Stimulated activated CD8-positive, alpha-beta memory T cell treated with anti-CD3 and anti-CD28 coated beads, Interleukin-12 subunit alpha, Interleukin-12 subunit beta, amount 100 ng/mL, for 4 hours (primary cell): ENCODE results near the gene PPP2R3B.
"Not testable (repeated sequence)": the region's sequence is repeated elsewhere in the genome, so short reads cannot be mapped to it uniquely, and the experiment has no call there.

Experiments
- DNase-seq: peaks from one replicate; pipeline ENCODE4 v3.0.0-alpha.2; 2020; ENCODE audit warnings: low read depth

Gene PPP2R3B

GRCh38 chrX:353566-354535 lies 32.9 kb downstream of the PPP2R3B start:
- DNase-seq, result no peak

DNA sequence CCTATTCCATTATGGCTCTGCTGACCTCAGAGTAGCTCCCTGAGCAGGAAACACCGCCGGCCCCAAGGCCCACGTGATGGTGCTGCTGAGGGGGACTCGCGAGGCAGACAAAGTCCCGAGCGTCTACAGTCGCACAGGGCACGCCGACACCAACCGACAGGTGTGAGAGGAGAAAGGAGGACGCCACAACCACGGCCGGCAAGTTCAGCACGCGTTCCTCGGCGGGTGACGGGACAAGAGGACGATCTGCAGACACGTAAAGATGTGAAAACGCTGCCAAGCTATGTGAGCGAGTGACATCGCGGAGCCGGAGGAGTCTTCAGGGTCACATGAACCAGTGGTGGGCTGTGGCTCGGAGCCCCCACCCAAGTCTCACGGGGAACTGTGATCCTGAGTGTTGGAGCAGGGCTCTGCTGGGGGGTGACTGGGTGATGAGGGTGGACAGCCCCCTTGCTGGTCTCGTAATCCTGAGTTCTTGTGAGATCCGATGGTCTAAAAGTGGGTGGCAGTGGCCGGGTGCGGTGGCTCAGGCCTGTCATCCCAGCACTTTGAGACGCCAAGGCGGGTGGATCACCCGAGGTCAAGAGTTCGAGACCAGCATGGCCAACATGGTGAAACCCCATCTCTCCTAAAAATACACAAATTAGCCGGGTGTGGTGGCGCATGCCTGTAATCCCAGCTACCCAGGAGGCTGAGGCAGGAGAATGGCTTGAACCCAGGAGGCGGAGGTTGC lies 34.0 kb downstream of the PPP2R3B start:
- DNase-seq, result no peak

DNA sequence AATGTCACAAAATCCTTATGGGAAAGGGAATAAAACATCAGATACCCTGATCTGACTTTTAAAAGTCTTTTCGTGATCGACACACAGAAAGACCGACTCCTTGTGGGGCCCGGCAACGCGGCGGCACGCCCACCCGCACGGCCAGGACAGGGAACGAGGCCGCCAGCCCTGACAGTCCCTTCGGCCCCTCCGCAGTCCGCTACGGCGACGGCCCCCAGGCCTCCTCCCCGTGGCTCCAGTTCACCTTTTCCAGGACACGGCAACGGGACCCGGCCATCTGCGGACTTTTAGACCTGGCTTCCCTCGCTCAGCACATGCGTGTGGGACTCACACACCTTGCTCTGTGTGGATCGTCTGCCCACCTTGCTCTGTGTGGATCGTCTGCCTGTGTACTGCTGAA lies 34.5 kb downstream of the PPP2R3B start:
- no peak for DNase-seq

DNA sequence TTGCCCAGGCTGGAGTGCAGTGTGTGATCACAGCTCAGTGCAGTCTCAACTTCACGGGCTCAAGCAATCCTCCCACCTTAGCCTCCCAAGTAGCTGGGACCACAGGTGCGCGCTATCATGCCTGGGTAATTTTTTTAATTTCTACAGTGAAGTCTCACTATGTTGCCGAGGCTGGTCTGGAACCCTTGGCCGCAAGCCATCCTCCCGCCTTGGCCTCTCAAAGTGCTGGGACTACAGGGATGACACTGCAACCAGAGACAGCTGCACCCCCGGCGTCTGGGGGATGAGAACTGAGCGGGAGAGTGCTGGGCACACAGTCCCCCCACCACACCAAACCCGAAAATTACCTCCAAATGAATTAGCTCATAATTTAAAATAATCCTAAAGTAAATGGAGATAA lies 35.0 kb downstream of the PPP2R3B start:
- no peak for DNase-seq

DNA sequence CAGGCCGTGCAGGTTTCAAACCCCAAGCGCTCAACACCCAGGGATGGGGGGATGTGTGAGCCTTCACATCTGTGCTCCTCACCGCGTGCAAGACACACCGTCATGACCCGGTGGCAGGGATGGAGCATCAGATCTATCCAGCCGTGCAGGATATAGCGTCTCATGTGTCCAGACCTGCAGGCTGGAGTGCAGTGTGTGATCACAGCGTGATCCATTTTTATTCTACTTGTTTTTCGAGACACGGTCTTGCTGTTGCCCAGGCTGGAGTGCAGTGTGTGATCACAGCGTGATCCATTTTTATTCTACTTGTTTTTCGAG lies 35.4 kb downstream of the PPP2R3B start:
- DNase-seq, result not testable (repeated sequence)

DNA sequence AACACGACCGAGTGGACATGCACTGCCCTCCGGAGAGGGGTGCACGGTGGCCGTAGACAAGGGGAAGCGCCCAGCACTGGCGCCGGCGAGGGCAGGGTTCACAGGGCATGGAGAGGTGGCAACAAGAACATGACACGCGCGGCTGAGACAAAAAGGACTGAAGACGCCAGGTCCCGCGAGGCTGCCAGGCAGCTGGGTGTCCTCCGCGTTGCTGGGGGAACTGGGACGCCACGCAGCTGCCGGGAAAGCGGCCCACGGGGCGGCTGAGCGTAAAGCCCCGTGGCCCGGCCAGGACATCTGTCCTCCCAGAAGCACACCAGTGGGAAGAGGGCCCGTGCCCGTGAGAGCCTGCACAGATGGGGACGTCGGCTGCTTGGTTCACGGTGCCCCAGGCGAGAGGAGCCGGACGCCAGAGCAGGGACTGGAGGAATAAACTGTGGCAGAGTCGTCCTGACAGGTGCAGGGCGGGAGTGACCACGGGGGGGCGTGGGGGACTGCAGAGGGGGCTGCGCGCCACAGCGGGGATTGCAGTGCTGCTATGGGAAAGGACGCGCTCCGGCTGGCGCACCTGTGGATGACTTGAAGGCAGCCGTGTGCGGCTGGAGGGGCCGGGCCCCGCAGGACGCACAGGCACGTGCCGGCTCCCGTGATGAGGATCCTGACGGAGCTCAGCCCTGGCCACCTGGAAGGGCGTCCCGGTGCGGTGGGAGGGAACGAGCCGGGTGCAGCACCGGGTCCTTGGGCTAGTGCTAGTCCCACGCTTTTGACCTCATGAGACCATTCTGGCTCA lies 36.0 kb downstream of the PPP2R3B start:
- no peak for DNase-seq

DNA sequence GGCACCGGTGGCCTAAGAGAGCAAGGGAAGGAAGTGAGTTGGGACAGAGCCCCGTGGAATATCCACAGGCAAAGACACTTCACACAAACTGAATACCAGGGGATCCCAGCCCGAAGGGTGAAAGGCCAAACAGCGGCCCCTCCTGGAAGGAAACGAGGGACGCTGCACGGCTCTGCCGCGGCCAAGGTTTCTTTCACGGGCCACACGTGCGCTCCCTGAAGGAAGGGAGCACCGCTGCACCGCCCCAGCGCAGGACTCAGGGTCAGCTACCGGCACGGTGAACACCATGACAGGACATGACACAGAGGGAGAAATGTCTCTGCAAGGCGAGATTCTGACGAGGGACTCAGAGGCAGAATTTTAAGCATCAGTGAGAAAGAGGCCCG lies 36.6 kb downstream of the PPP2R3B start:
- no peak for DNase-seq

GRCh38 chrX:349702-350101 lies 37.0 kb downstream of the PPP2R3B start:
- no peak for DNase-seq

- no peak for DNase-seq
Observed at GRCh38 chrX:349196-349595, 37.5 kb downstream of the PPP2R3B start.

DNA sequence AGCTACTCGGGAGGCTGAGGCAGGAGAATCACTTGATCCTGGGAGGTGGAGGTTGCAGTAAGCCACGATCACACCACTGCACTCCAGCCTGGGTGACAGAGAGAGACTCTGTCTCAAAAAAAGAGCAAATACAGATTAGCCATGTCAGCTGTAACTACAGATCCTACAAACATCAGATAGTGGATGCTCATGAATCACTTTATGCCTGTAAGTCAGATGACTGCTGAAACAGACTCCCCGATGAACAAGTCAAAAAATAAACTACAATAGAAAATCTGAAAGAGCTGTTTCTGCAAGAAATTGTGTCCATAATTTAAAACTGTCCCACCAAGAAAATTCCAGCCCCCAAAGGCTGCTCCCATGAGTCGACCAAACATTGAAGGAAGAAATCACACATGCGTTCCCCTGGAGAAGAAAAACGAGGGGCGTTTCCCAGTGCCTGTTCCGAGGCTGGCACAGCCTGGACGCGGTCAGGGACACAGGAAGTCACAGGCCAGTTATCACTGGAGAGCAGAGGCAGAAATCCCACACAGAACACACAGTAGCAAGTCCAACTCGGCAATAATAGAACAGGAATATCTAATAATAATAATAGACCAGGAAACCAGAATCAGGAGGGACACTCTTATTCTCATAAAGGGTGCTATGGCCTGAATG lies 38.1 kb downstream of the PPP2R3B start:
- DNase-seq, result no peak

DNA sequence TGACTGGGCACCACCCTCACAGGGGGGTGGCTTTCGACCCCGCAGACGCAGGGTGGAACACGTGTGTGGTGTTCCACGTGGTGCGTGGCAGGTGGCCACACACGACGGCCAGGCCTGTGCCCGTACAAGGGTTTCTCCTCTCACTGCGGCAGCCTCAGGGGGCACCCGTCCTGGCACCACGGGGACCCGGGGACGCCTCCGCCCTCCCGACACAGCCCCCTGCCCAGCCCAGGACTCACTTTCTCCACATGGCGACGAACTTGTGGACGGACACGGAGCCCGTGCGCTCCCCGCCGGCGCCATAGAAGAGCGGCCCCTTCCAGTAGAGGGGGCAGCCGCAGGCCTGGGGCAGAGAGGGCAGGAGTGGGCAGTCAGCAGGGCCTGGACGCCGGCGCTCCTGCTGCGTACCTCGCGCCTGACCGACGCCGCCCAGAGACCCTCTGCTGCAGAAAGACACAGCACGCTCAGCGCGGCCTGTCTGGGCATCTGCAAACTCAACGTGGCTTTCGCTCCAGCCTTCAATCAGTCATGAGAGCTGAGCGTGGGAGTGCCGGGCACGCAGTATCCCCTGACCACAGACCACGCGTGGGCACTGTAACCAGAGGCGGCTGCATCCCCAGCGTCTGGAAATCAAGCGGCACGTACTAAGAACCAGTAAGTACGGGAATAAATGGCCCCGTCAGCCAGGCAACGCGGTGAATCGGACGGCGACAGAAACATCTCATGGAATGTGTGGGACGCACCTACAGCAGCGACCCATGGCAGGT lies 39.2 kb downstream of the PPP2R3B start:
- no peak for DNase-seq

DNA sequence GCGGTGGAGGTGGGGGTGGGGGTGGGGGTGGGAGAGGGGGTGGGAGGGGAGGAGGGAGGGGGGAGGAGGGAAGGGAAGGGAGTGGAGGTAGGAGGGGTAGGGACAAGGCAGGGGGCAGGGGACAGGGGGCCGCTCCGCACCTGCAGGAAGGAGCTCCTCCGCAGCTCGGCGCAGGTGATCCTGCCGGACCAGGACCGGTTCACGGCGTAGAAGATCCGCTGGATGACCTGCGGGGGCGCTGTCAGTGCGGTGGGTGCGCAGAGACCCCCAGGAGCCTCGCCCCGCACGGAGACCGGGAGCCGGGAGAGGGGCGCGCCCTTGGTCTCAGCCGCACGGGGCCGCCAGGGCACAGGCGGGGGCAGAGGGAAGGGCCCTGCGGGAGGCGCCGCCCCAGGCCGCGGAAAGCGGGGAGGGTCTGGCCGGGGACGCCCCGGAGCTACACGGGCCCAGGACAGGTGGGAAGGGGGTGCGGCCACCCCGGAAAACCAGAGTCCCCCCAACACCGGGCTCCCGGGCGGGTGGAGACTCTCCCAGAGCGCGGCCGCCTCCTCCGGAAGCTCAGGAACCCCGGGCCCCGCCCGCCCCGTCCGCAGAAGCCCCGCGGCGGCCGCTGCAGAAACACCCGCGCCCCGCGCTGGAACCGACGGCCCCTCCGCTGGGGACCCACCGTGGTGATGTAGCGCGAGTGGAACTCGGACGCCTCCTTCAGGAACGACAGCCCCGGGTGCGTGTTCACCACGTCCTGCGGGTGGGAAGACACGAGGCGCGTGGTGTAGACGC lies 40.5 kb downstream of the PPP2R3B start:
- no peak for DNase-seq

GRCh38 chrX:345020-345925 lies 41.4 kb downstream of the PPP2R3B start:
- DNase-seq, result no peak

DNA sequence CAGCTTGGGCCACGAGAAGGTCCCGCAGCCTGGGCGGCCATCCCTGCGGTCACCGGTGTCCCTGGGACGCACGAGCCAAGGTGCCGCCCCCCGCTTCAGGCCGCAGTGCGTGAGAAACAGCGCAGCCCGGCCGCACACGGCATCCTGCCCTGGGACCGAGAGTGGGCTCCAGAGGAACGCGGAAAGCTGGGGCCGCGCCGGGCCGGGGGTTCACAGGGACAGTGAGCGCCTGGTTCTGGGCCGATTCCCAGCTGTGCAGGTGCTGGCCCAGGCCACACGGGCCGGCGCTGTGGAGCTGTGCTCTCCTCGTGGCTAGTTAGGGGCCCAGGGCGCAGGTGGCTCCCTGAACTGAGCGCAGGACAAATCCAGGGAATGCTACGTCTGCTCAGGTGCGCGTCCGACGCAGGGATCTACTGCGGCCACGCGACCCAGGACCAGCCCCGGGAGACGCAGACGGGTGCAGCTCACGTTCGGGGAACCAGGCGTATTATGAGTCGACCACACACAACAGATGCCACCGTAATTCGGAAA lies 42.3 kb downstream of the PPP2R3B start:
- DNase-seq, result no peak

- DNase-seq, result no peak
Observed at GRCh38 chrX:341541-342101, 45.1 kb downstream of the PPP2R3B start.

DNA sequence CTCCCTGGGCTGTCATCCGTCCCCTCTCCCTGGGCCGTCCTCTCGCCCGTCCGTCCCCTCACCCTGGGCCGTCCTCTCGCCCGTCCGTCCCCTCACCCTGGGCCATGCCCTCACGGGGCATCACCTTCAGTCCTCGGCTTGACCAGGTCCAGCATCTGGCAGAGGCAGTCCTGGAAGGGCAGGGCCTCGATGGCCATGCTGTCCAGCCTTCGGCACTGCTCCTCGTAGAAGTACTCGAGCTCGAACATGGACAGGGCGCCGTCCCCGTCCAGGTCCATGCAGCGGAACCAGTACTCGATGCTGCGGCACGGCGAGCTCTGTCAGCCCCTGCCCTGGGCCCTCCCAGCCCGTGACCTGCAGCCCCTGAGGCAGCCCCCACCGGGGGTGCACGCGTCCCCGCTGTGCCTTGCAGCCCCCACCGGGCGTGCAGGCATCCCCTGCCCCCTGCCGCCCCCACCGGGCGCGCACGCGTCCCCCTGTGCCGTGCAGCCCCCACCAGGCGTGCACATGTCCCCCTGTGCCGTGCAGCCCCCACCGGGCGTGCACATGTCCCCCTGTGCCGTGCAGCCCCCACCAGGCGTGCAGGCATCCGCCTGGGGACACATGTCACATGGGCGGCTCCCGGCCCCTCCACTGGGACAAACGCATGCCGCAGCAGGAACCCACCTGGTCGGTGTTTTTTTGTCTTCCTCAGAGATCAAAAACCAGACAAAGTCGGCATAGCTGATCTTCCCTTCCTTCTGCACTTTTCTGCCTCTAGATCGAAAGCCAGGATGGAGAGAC lies 45.9 kb downstream of the PPP2R3B start:
- no peak for DNase-seq

GRCh38 chrX:340121-340520 lies 46.6 kb downstream of the PPP2R3B start:
- DNase-seq, result no peak

DNA sequence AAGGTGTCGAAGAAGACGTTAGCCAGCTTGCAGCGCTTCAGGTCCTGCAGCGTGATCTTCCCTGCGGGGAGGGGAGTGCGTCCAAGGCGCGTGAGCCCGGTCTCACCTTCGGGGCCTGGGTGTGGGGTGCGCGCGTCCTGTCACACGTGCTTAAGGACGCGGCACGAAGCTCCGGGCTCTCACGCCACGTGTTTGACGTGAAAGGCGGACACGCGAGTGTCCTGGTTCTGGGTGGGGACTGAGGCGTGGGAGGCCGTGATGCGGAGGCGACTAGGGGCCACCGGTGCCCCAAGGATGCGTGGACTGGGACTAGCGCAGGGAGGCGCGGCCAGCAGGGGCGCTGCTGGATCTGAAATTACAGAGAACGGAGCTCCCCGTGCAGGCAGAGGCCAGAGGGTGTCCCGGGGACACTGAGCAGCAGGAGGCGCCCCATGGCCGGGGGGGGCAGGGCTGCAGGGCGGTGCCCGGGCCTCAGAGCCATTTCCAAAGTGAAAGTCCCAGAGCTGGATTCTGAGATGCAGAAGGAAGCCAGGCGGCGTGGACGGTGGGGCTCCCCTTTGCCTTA lies 47.8 kb downstream of the PPP2R3B start:
- DNase-seq, result no peak
